Uterus (tissue), 4 donors: ENCODE data around the gene EME2. TPM values are rescaled to one million over a fixed set of nuclear protein-coding genes. Genes with fewer than 3 reads are reported as not detected.

Experiments used
- DNase-seq, 2 donors: peaks; one replicate each; pipeline ENCODE4 v3.0.0-alpha.2; 2019 to 2020
- H3K27ac ChIP-seq, 2 donors: fragments of 200-600 bp; sonication (generic); 1 replicate in 1 of 2; 2 replicates in 1 of 2; pipeline ENCODE4 v1.5.1; 2016 to 2018
- H3K27me3 ChIP-seq, 2 donors: fragments of 200-600 bp; sonication (generic); one replicate each; pipeline ENCODE4 v1.5.1; 2018 to 2019; ENCODE audit warnings: control low read depth in 1 of 2
- H3K36me3 ChIP-seq, 2 donors: fragments of 200-600 bp; sonication (generic); one replicate each; pipeline ENCODE4 v1.5.1; 2019; ENCODE audit warnings: control low read depth in 1 of 2
- H3K4me1 ChIP-seq, 2 donors: fragments of 200-600 bp; sonication (generic); one replicate each; pipeline ENCODE4 v1.5.1; 2018 to 2019; ENCODE audit warnings: control low read depth in 1 of 2
- H3K4me3 ChIP-seq, 2 donors: fragments of 200-600 bp; sonication (generic); 1 replicate in 1 of 2; 2 replicates in 1 of 2; pipeline ENCODE4 v1.5.1; 2018 to 2019; ENCODE audit warnings: mild to moderate bottlenecking in 1 of 2
- H3K9me3 ChIP-seq, 2 donors: fragments of 200-600 bp; sonication (generic); one replicate each; pipeline ENCODE4 v1.5.1; 2019; ENCODE audit warnings: control low read depth in 1 of 2
- CTCF ChIP-seq, 4 experiments: fragments of 200-600 bp in 2 of 4; fragments of 450-650 bp in 2 of 4; sonication (generic) in 2 of 4; IDR thresholded peaks; one replicate each; pipeline ENCODE4 v1.5.1; 2016 to 2019; ENCODE audit warnings: antibody characterized with exemption in 4 of 4, mild to moderate bottlenecking in 2 of 4, moderate library complexity in 1 of 4
- POLR2A ChIP-seq, 2 donors: fragments of 450-650 bp; IDR thresholded peaks; one replicate each; pipeline ENCODE4 v1.6.1; 2016; ENCODE audit warnings: antibody characterized with exemption in 2 of 2, mild to moderate bottlenecking in 1 of 2, moderate library complexity in 1 of 2
- intact Hi-C: fragments of 100-400 bp; cut with DNase I; formaldehyde crosslinking; loops from one replicate; pipeline ENCODE4 v1.15.1; 2023; ENCODE audit warnings: low total_unique reads
- total RNA-seq, 4 donors: library from RNA; depleted of rRNA in 3 of 4; stranded (reverse); fragments of >200 nt in 3 of 4; gene quantifications; one replicate each; pipeline versions ENCODE4 v1.1.0 to v1.2.4, GENCODE V29; 2014 to 2023
- donor health status: DM: yes; HTN: yes; CAD: no.

EME2 gene
- total RNA-seq, 4 donors from 2014 or later: 2.6 to 28.2 (median 8.0) TPM

GRCh38 chr16:1800701-1801100, 28.1 kb downstream of the EME2 start:
- Histone ChIP-seq H3K9me3 (no peaks in the 10 kb centered on the region), H3K27ac (no peak overlapping the region), H3K36me3 (no peaks in the 10 kb centered on the region), H3K27me3 (no peaks in the 10 kb centered on the region), H3K4me3 (no peak overlapping the region), H3K4me1 (no peaks in the 10 kb centered on the region)
- intact Hi-C loops: no loop called here
- DNase-seq: no peak
- TF ChIP-seq CTCF (IDR thresholded peaks at IDR 0.05): no peak
- no peak for TF ChIP-seq POLR2A (IDR thresholded peaks at IDR 0.05)

- no peak overlapping the region for H3K4me3 ChIP-seq
- no peak overlapping the region for H3K27ac ChIP-seq
- H3K27me3 ChIP-seq: no peaks in the 10 kb centered on the region
- TF ChIP-seq POLR2A (IDR thresholded peaks at IDR 0.05): no peak
- no peaks in the 10 kb centered on the region for H3K4me1 ChIP-seq
- H3K9me3 ChIP-seq: no peaks in the 10 kb centered on the region
- intact Hi-C loops: no loop called here
- no peak for DNase-seq
- no peaks in the 10 kb centered on the region for H3K36me3 ChIP-seq
These were observed 35.0 kb downstream of the EME2 start for GRCh38 chr16:1807626-1808025.

GRCh38 chr16:1808691-1809090, 36.1 kb downstream of the EME2 start:
- Histone ChIP-seq H3K4me3 (no peak overlapping the region), H3K36me3 (no peaks in the 10 kb centered on the region), H3K27me3 (no peaks in the 10 kb centered on the region), H3K4me1 (no peaks in the 10 kb centered on the region), H3K9me3 (no peaks in the 10 kb centered on the region), H3K27ac (no peak overlapping the region)
- intact Hi-C loops: no loop called here
- no peak for DNase-seq
- TF ChIP-seq POLR2A (IDR thresholded peaks at IDR 0.05): no peak
- no peak for TF ChIP-seq CTCF (IDR thresholded peaks at IDR 0.05)

- TF ChIP-seq POLR2A (IDR thresholded peaks at IDR 0.05): no peak
- TF ChIP-seq CTCF (IDR thresholded peaks at IDR 0.05): no peak
- no peaks in the 10 kb centered on the region for H3K36me3 ChIP-seq
- H3K4me3 ChIP-seq: no peak overlapping the region
- H3K4me1 ChIP-seq: no peaks in the 10 kb centered on the region
- DNase-seq: no peak
- H3K27ac ChIP-seq: no peak overlapping the region
- intact Hi-C loops: no loop called here
- H3K27me3 ChIP-seq: no peaks in the 10 kb centered on the region
- H3K9me3 ChIP-seq: no peaks in the 10 kb centered on the region
These were observed 36.7 kb downstream of the EME2 start for GRCh38 chr16:1809281-1809801.

GRCh38 chr16:1810106-1810505, 37.5 kb downstream of the EME2 start:
- DNase-seq: no peak
- H3K4me1 ChIP-seq: no peaks in the 10 kb centered on the region
- no peaks in the 10 kb centered on the region for H3K27me3 ChIP-seq
- no peak overlapping the region for H3K4me3 ChIP-seq
- H3K36me3 ChIP-seq: no peaks in the 10 kb centered on the region
- no peak overlapping the region for H3K27ac ChIP-seq
- TF ChIP-seq CTCF (IDR thresholded peaks at IDR 0.05) (no peak), POLR2A (IDR thresholded peaks at IDR 0.05) (no peak)
- intact Hi-C loops: no loop called here
- no peaks in the 10 kb centered on the region for H3K9me3 ChIP-seq

- intact Hi-C loops: no loop called here
- no peak overlapping the region for H3K27ac ChIP-seq
- TF ChIP-seq POLR2A (IDR thresholded peaks at IDR 0.05) (no peak), CTCF (IDR thresholded peaks at IDR 0.05) (no peak)
- no peaks in the 10 kb centered on the region for H3K4me1 ChIP-seq
- H3K9me3 ChIP-seq: no peaks in the 10 kb centered on the region
- no peaks in the 10 kb centered on the region for H3K27me3 ChIP-seq
- H3K4me3 ChIP-seq: no peak overlapping the region
- DNase-seq: no peak
- H3K36me3 ChIP-seq: no peaks in the 10 kb centered on the region
These were observed 37.9 kb downstream of the EME2 start for GRCh38 chr16:1810536-1810935.
